Activated CD8-positive, alpha-beta T cell treated with anti-CD3 and anti-CD28 coated beads for 36 hours (primary cell): ENCODE results near the gene INPP4A. TPM values are rescaled to one million over a fixed set of nuclear protein-coding genes. Genes with fewer than 3 reads are reported as not detected.

Source experiments
- ATAC-seq: fragments of 200-7000 bp; cut with Tn5 transposase; one replicate; pipeline ENCODE4 v1.10.0; 2021; ENCODE audit warnings: mild to moderate bottlenecking, moderate library complexity
- CTCF ChIA-PET: fragments of 350-600 bp; sonication (Branson Sonifier 250); formaldehyde crosslinking; loops from one replicate; lab custom pipeline; 2021; ENCODE audit warnings: antibody characterized with exemption; lab: Charles Lee
- POLR2A ChIA-PET: fragments of 350-600 bp; sonication (Branson Sonifier 250); formaldehyde crosslinking; loops from one replicate; lab custom pipeline; 2021; ENCODE audit warnings: antibody characterized with exemption; lab: Charles Lee
- DNase-seq: peaks from one replicate; pipeline ENCODE4 v3.0.0-alpha.2; 2020
- H3K27ac Mint-ChIP-seq: one replicate; pipeline ENCODE4 v1.8.0; 2021; ENCODE audit warnings: mild to moderate bottlenecking, mixed read lengths
- H3K27me3 Mint-ChIP-seq: one replicate; pipeline ENCODE4 v1.8.0; 2021; ENCODE audit warnings: mixed read lengths
- H3K36me3 Mint-ChIP-seq: one replicate; pipeline ENCODE4 v1.8.0; 2021; ENCODE audit warnings: low read depth, mixed read lengths
- H3K4me1 Mint-ChIP-seq: one replicate; pipeline ENCODE4 v1.8.0; 2021; ENCODE audit warnings: low read depth, mixed read lengths
- H3K4me3 Mint-ChIP-seq: one replicate; pipeline ENCODE4 v1.8.0; 2021; ENCODE audit warnings: mild to moderate bottlenecking, moderate library complexity, mixed read lengths
- H3K9me3 Mint-ChIP-seq: one replicate; pipeline ENCODE4 v1.8.0; 2021; ENCODE audit warnings: mixed read lengths
- CTCF ChIP-seq: fragments of 200-600 bp; IDR thresholded peaks from one replicate; pipeline ENCODE4 v1.8.0; 2022; ENCODE audit warnings: antibody characterized with exemption, mild to moderate bottlenecking
- intact Hi-C: fragments of 100-400 bp; cut with micrococcal nuclease; formaldehyde crosslinking; loops from one replicate; pipeline ENCODE4 v1.10.0; 2022
- total RNA-seq, 2 experiments: library from RNA; stranded (reverse); gene quantifications; one replicate each; pipeline ENCODE4 v1.2.3, GENCODE V29; 2021

Gene INPP4A
- total RNA-seq, 2 experiments from 2014 or later, result 46.7 to 46.9 TPM

DNA sequence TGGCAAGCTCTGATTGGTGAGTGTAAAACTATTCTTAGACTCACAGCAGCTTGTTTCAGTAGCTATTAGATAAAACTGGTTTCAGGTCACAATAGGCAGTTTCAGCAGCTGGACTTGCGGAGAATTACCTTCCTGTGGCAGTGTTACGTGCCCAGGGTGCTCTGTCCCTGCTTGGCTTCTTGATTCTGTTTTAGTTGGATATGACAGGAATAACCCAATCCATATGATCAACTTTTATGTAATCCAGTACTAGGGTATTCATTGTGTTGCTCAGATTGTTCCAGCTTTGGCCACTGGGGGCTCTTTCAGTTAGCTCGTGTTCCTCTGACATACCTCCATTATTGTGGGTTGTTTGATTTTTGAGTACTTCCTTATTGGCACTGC lies 43.1 kb downstream of the INPP4A start:
- Mint-ChIP-seq H3K4me3 (no peak overlapping the region), H3K4me1 (peaks cover 97% of the 10 kb centered on the region), H3K27me3 (no peaks in the 10 kb centered on the region), H3K36me3 (peaks cover 13% of the 10 kb centered on the region), H3K9me3 (no peaks in the 10 kb centered on the region), H3K27ac (peak overlapping the region; percentile 60)
- intact Hi-C loops, result no loop called here
- DNase-seq, result peak; percentile 78
- TF ChIP-seq CTCF, result peak; percentile 79
- ATAC-seq, result peak; percentile 52
- CTCF ChIA-PET, result interaction anchor here (0.7 to 5.6 kb wide), 27 partner anchors 9 to 116 kb away, joined by 3 to 44 read pairs (median 6); no protein-coding TSS in a partner anchor
- POLR2A ChIA-PET, result interaction anchor here (1.1 to 4.5 kb wide), 5 partner anchors 8 to 33 kb away, joined by 3 to 23 read pairs (median 3); no protein-coding TSS in a partner anchor

DNA sequence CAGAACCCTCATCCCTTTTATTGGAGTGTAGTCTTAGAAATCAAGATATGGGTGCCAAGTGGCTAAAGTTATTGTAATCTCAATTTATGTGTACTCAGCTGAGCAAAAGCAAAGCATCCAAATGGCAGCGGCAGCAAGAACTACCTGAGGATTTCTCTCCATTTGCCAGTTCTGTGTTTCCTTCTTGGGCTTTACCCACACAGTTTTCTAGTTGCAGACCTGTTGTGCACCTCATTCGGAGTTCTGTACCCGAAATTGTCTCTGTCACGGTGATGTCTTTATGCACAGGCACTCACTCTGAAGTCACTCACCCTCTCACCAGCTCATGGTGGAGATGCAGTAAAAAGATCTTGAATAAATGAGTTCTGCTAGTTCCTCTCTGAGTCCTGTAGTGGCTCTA lies 43.6 kb downstream of the INPP4A start:
- peak; percentile 39 for TF ChIP-seq CTCF
- intact Hi-C loops, result no loop called here
- Mint-ChIP-seq H3K4me3 (no peak overlapping the region), H3K9me3 (no peaks in the 10 kb centered on the region), H3K4me1 (peaks cover 97% of the 10 kb centered on the region), H3K27me3 (no peaks in the 10 kb centered on the region), H3K36me3 (peaks cover 14% of the 10 kb centered on the region), H3K27ac (peak overlapping the region; percentile 60)
- DNase-seq (no peak), ATAC-seq (no peak)
- ChIA-PET POLR2A (interaction anchor here (1.1 to 4.5 kb wide), 5 partner anchors 9 to 34 kb away, joined by 3 to 23 read pairs (median 3); no protein-coding TSS in a partner anchor), CTCF (interaction anchor here (1.0 to 5.6 kb wide), 23 partner anchors 8 to 116 kb away, joined by 3 to 44 read pairs (median 7); no protein-coding TSS in a partner anchor)

DNA sequence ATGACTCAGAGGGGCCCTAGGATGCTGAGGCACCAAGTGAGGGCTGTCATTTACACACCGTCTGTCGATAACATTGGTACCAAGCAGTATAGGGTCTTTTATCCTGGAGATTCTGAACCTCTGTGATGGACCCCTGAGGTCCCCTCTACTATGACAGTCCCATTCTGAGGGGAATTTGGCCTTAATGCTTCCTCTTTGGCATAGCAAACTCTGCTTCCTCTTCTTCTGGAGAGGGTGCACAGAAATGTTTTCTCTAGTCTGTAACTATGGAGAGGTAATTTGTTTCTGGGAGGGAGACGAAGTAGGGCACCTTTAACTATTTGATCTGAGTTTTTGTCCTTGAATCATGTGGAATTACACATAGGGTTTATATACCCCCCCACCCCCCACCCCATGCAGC lies 44.8 kb downstream of the INPP4A start:
- peaks cover 5% of the 10 kb centered on the region for H3K9me3 Mint-ChIP-seq
- H3K4me3 Mint-ChIP-seq, result no peak overlapping the region
- H3K27me3 Mint-ChIP-seq, result no peaks in the 10 kb centered on the region
- H3K27ac Mint-ChIP-seq, result no peak overlapping the region
- H3K36me3 Mint-ChIP-seq, result peaks cover 19% of the 10 kb centered on the region
- TF ChIP-seq CTCF, result no peak
- POLR2A ChIA-PET, result no interaction called here
- peaks cover 85% of the 10 kb centered on the region for H3K4me1 Mint-ChIP-seq
- DNase-seq (no peak), ATAC-seq (no peak)
- intact Hi-C loops, result no loop called here
- CTCF ChIA-PET, result interaction anchor here (0.7 to 5.0 kb wide), 3 partner anchors 14 to 77 kb away, joined by 3 to 30 read pairs (median 18); no protein-coding TSS in a partner anchor

DNA sequence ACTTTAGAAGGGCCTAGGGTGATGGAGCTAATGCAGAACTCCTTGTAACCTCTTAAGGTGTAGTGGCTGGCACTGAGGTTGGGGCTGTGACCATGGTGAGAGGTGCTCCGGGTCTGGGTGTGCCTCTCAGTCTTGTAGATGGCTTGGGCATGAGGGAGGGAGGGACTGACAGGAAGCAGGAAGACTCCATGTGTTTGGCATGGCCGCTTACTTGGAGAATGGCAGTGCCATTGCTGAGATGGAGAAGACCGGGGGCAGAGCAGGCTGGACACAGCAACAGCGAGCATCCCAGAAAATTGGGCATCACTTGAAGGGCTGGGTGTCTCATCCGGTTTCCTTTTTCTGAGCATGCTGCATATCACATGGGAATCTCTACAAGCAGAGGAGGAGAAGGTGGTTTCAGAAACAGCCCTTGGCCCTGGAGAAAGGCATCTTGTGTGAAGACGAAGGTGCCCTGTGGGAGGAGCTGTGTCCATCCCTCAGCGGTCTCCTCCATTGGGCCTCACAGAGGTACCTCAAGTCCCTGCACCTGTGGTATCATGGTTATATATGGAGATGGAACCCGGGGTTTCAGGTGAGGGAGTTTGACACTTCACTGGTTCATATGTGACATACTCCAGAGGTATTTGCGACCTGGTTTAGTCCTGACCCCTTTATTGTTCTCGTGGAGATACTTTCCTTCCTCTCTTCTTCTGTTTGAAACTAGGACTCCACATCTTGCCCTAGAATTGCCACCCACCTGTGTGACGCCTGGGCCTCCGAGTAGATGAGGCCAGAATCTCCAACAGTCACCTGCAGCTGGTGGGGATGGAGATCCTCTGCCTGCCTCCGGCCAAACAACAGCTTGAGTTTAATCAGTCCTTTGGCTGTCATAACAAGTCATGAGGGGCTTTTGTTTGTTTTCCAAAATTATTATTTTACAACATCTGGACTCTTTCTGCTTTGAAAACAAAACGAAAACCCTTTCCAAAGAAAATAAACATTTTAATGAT lies 45.6 kb downstream of the INPP4A start:
- intact Hi-C loops, result no loop called here
- Mint-ChIP-seq H3K27ac (peak overlapping the region; percentile 34), H3K4me1 (peaks cover 77% of the 10 kb centered on the region), H3K27me3 (no peaks in the 10 kb centered on the region), H3K9me3 (peaks cover 11% of the 10 kb centered on the region), H3K36me3 (peaks cover 26% of the 10 kb centered on the region), H3K4me3 (no peak overlapping the region)
- ChIA-PET POLR2A (no interaction called here), CTCF (interaction anchor here (0.7 to 2.7 kb wide), 3 partner anchors 13 to 78 kb away, joined by 3 to 18 read pairs (median 3); no protein-coding TSS in a partner anchor)
- ATAC-seq (no peak), DNase-seq (no peak)
- TF ChIP-seq CTCF, result no peak
